Breast epithelium (tissue), 4 donors: ENCODE results near the gene RAP1GAP2. TPM values are rescaled to one million over a fixed set of nuclear protein-coding genes. Genes with fewer than 3 reads are reported as not detected.

Source experiments
- DNase-seq, 2 donors: peaks; one replicate each; pipeline ENCODE4 v3.0.0-alpha.2; 2019; ENCODE audit warnings: low spot score in 2 of 2
- H3K27ac ChIP-seq, 2 donors: fragments of 200-600 bp; sonication (generic) in 1 of 2; one replicate each; pipeline ENCODE4 v1.5.1; 2016 to 2019; ENCODE audit warnings: mild to moderate bottlenecking in 1 of 2
- H3K27me3 ChIP-seq, 2 donors: fragments of 200-600 bp; sonication (generic) in 1 of 2; one replicate each; pipeline versions ENCODE4 v1.5.1 to v1.6.0; 2017 to 2019; ENCODE audit warnings: control low read depth in 1 of 2, mild to moderate bottlenecking in 1 of 2
- H3K36me3 ChIP-seq: fragments of 200-600 bp; one replicate; pipeline ENCODE4 v1.5.1; 2019
- H3K4me1 ChIP-seq, 2 donors: fragments of 200-600 bp; sonication (generic); one replicate each; pipeline ENCODE4 v1.5.1; 2016 to 2019; ENCODE audit warnings: control low read depth in 1 of 2
- H3K4me3 ChIP-seq, 3 donors: fragments of 200-600 bp; sonication (generic); 1 replicate in 2 of 3; 2 replicates in 1 of 3; pipeline ENCODE4 v1.5.1; 2016 to 2019; ENCODE audit warnings: mild to moderate bottlenecking in 3 of 3, moderate library complexity in 2 of 3
- H3K9me3 ChIP-seq, 2 donors: fragments of 200-600 bp; sonication (generic) in 1 of 2; one replicate each; pipeline ENCODE4 v1.5.1; 2016 to 2019; ENCODE audit warnings: control low read depth in 1 of 2
- CTCF ChIP-seq, 3 donors: fragments of 450-650 bp; IDR thresholded peaks; one replicate each; pipeline ENCODE4 v1.5.1; 2016 to 2017; ENCODE audit warnings: antibody characterized with exemption in 3 of 3, mild to moderate bottlenecking in 3 of 3, moderate library complexity in 3 of 3
- POLR2A ChIP-seq: fragments of 450-650 bp; IDR thresholded peaks from one replicate; pipeline ENCODE4 v1.6.1; 2016; ENCODE audit warnings: antibody characterized with exemption, mild to moderate bottlenecking, moderate library complexity
- POLR2AphosphoS5 ChIP-seq, 3 donors: sonication (generic); formaldehyde crosslinking; IDR thresholded peaks; one replicate each; pipeline ENCODE4 v1.6.1; 2017; ENCODE audit warnings: antibody characterized with exemption in 3 of 3
- intact Hi-C: fragments of 100-400 bp; cut with DNase I; formaldehyde crosslinking; loops from one replicate; pipeline ENCODE4 v1.15.1; 2023; ENCODE audit warnings: low total_unique reads
- total RNA-seq, 3 donors: library from RNA; depleted of rRNA; stranded (reverse); fragments of >200 nt; gene quantifications; one replicate each; pipeline ENCODE4 v1.1.0, GENCODE V29; 2016

Gene RAP1GAP2
- total RNA-seq, 3 donors from 2014 or later: 5.3 to 23.4 (median 10.8) TPM

- Histone ChIP-seq H3K27me3 (peaks cover 2 to 69% of the 10 kb centered on the region in 2 donors), H3K4me1 (peaks cover 0 to 9% of the 10 kb centered on the region in 2 donors), H3K36me3 (no peaks in the 10 kb centered on the region), H3K27ac (no peak overlapping the region), H3K4me3 (no peak overlapping the region), H3K9me3 (no peaks in the 10 kb centered on the region)
- DNase-seq: no peak
- intact Hi-C loops: no loop called here
- TF ChIP-seq CTCF (IDR thresholded peaks at IDR 0.05) (no peak), POLR2A (no peak), POLR2AphosphoS5 (IDR thresholded peaks at IDR 0.05) (no peak)
These were observed 44.7 kb upstream of the RAP1GAP2 start for GRCh38 chr17:2751491-2751890.

- peaks cover 0 to 33% of the 10 kb centered on the region in 2 donors for H3K27me3 ChIP-seq
- H3K36me3 ChIP-seq: no peaks in the 10 kb centered on the region
- TF ChIP-seq CTCF (IDR thresholded peaks at IDR 0.05) (no peak), POLR2A (no peak), POLR2AphosphoS5 (IDR thresholded peaks at IDR 0.05) (no peak)
- DNase-seq: no peak
- no peak overlapping the region for H3K27ac ChIP-seq
- H3K4me1 ChIP-seq: peaks cover 0 to 9% of the 10 kb centered on the region in 2 donors
- no peaks in the 10 kb centered on the region for H3K9me3 ChIP-seq
- H3K4me3 ChIP-seq: peak overlapping the region in 2 of 3 donors; percentile 43 to 62
- intact Hi-C loops: no loop called here
These were observed 40.1 kb upstream of the RAP1GAP2 start for GRCh38 chr17:2755891-2756724.

- TF ChIP-seq POLR2AphosphoS5 (IDR thresholded peaks at IDR 0.05): no peak
- TF ChIP-seq CTCF (IDR thresholded peaks at IDR 0.05): no peak
- no peak for TF ChIP-seq POLR2A
- intact Hi-C loops: no loop called here
- Histone ChIP-seq H3K4me1 (peaks cover 0 to 9% of the 10 kb centered on the region in 2 donors), H3K9me3 (no peaks in the 10 kb centered on the region), H3K4me3 (no peak overlapping the region), H3K27me3 (peaks cover 0 to 26% of the 10 kb centered on the region in 2 donors), H3K27ac (no peak overlapping the region), H3K36me3 (no peaks in the 10 kb centered on the region)
- no peak for DNase-seq
These were observed 37.4 kb upstream of the RAP1GAP2 start for GRCh38 chr17:2758870-2759269.

- Histone ChIP-seq H3K27me3 (peaks cover 0 to 17% of the 10 kb centered on the region in 2 donors), H3K9me3 (no peaks in the 10 kb centered on the region), H3K36me3 (no peaks in the 10 kb centered on the region), H3K4me3 (no peak overlapping the region), H3K27ac (no peak overlapping the region), H3K4me1 (no peaks in the 10 kb centered on the region)
- no peak for TF ChIP-seq POLR2AphosphoS5 (IDR thresholded peaks at IDR 0.05)
- no peak for TF ChIP-seq POLR2A
- no peak for TF ChIP-seq CTCF (IDR thresholded peaks at IDR 0.05)
- intact Hi-C loops: no loop called here
- no peak for DNase-seq
These were observed 26.1 kb upstream of the RAP1GAP2 start for GRCh38 chr17:2770129-2770528.

GRCh38 chr17:2775206-2775605 is 21.0 kb upstream of the RAP1GAP2 start:
- TF ChIP-seq CTCF (IDR thresholded peaks at IDR 0.05) (no peak), POLR2AphosphoS5 (IDR thresholded peaks at IDR 0.05) (no peak), POLR2A (no peak)
- Histone ChIP-seq H3K9me3 (no peaks in the 10 kb centered on the region), H3K4me1 (no peaks in the 10 kb centered on the region), H3K27ac (no peak overlapping the region), H3K4me3 (no peak overlapping the region), H3K36me3 (no peaks in the 10 kb centered on the region), H3K27me3 (peaks cover 0 to 47% of the 10 kb centered on the region in 2 donors)
- DNase-seq: no peak
- intact Hi-C loops: no loop called here
